HAP-1 (cell line): Measurements from ENCODE around the gene ARL6IP4.

ENCODE experiments used
- DNase-seq, 2 experiments: peaks; one replicate each; pipeline ENCODE4 v3.0.0-alpha.2; 2016 to 2020; ENCODE audit warnings: low spot score in 2 of 2
- H3K27me3 ChIP-seq: fragments of 250-450 bp; sonication (Bioruptor Pico); 2 replicates; pipeline ENCODE4 v1.5.1; 2020; ENCODE audit warnings: low read depth, mild to moderate bottlenecking, moderate library complexity
- H3K36me3 ChIP-seq: fragments of 250-450 bp; sonication (Bioruptor Pico); replicated peaks from 2 replicates; pipeline ENCODE4 v1.5.1; 2020; ENCODE audit warnings: mild to moderate bottlenecking
- H3K4me1 ChIP-seq: fragments of 250-450 bp; sonication (Bioruptor Pico); 2 replicates; pipeline ENCODE4 v1.5.1; 2020; ENCODE audit warnings: mild to moderate bottlenecking
- H3K4me3 ChIP-seq: fragments of 250-450 bp; sonication (Bioruptor Pico); 2 replicates; pipeline ENCODE4 v1.5.1; 2020; ENCODE audit warnings: mild to moderate bottlenecking, moderate library complexity
- H3K9me3 ChIP-seq: fragments of 250-450 bp; sonication (Bioruptor Pico); 2 replicates; pipeline ENCODE4 v1.5.1; 2020; ENCODE audit warnings: mild to moderate bottlenecking, moderate library complexity
- in situ Hi-C: fragments of 300-500 bp; cut with MboI; formaldehyde crosslinking; loops from 3 replicates; pipeline ENCODE4 v1.14.3; 2020; ENCODE audit warnings: low sequenced_read_pairs, inconsistent platforms, mixed read lengths

ARL6IP4 gene

GRCh38 chr12:123030686-123031085 lies 50.2 kb downstream of the ARL6IP4 start:
- no peak for DNase-seq
- Histone ChIP-seq H3K27me3 (no peaks in the 10 kb centered on the region), H3K36me3 (no peaks in the 10 kb centered on the region), H3K4me3 (no peak overlapping the region), H3K4me1 (no peaks in the 10 kb centered on the region), H3K9me3 (no peaks in the 10 kb centered on the region)
- in situ Hi-C loops = no loop called here

- Histone ChIP-seq H3K27me3 (no peaks in the 10 kb centered on the region), H3K4me1 (no peaks in the 10 kb centered on the region), H3K9me3 (no peaks in the 10 kb centered on the region), H3K36me3 (no peaks in the 10 kb centered on the region), H3K4me3 (no peak overlapping the region)
- in situ Hi-C loops = no loop called here
- no peak for DNase-seq
Measured at GRCh38 chr12:123031171-123031845, 50.8 kb downstream of the ARL6IP4 start.
